DMS 273 (cell line): ENCODE results near the gene AVPI1.
"Not testable (repeated sequence)": the region's sequence is repeated elsewhere in the genome, so short reads cannot be mapped to it uniquely, and the experiment has no call there.

Experiments used
- DNase-seq: peaks from one replicate; lab custom pipeline; 2025; ENCODE audit not compliant: unreplicated experiment; lab: John Stamatoyannopoulos, UW

Gene AVPI1

GRCh38 chr10:97642471-97643159 lies 44.4 kb downstream of the AVPI1 start:
- not testable (repeated sequence) for DNase-seq

- peak; percentile 58 for DNase-seq
Observed at GRCh38 chr10:97640868-97641811, 45.9 kb downstream of the AVPI1 start.

- DNase-seq, result peak; percentile 99
Observed at GRCh38 chr10:97640174-97640867, 46.7 kb downstream of the AVPI1 start, which contains the start of gene PI4K2A. Gene PI4K2A, plus strand, starts transcription at chr10:97640671. Its CDS starts 72 bp downstream, at chr10:97640743.

GRCh38 chr10:97639090-97639489 lies 48.0 kb downstream of the AVPI1 start:
- DNase-seq, result not testable (repeated sequence)

GRCh38 chr10:97635577-97635976 lies 51.5 kb downstream of the AVPI1 start:
- DNase-seq, result no peak

GRCh38 chr10:97633921-97634320 lies 53.1 kb downstream of the AVPI1 start:
- DNase-seq, result peak; percentile 36

- peak; percentile 95 for DNase-seq
Observed at GRCh38 chr10:97632949-97633884, 53.8 kb downstream of the AVPI1 start, which contains the start of gene MORN4. Gene MORN4, minus strand, starts transcription at chr10:97633500. Its CDS starts 13,847 bp downstream, at chr10:97619653.

GRCh38 chr10:97631098-97631497 lies 55.9 kb downstream of the AVPI1 start:
- DNase-seq, result no peak

GRCh38 chr10:97629289-97629688 lies 57.8 kb downstream of the AVPI1 start:
- DNase-seq, result no peak

GRCh38 chr10:97628228-97628627 lies 58.8 kb downstream of the AVPI1 start:
- DNase-seq, result no peak

GRCh38 chr10:97627731-97628130 lies 59.3 kb downstream of the AVPI1 start:
- no peak for DNase-seq
